ENCODE measurements around the gene LRRC4.

The LRRC4 gene

GRCh38 chr7:128017862-128018845 lies 13.1 kb downstream of the LRRC4 start:
- DNase-seq (ENCODE audit: low spot score in 2 of 2): no peak
- Histone ChIP-seq H3K4me3 (no peak overlapping the region), H3K4me1 (no peaks in the 10 kb centered on the region), H3K9me3 (no peaks in the 10 kb centered on the region), H3K27me3 (ENCODE audit: low read depth) (no peaks in the 10 kb centered on the region), H3K36me3 (replicated peaks) (no peaks in the 10 kb centered on the region)
- in situ Hi-C loops (cut with MboI; ENCODE audit: low sequenced_read_pairs): no loop called here

- in situ Hi-C loops (cut with MboI; ENCODE audit: low sequenced_read_pairs): no loop called here
- no peaks in the 10 kb centered on the region for H3K36me3 ChIP-seq (replicated peaks)
- no peak overlapping the region for H3K4me3 ChIP-seq
- H3K4me1 ChIP-seq: no peaks in the 10 kb centered on the region
- no peak for DNase-seq (ENCODE audit: low spot score in 2 of 2)
- H3K27me3 ChIP-seq (ENCODE audit: low read depth): no peaks in the 10 kb centered on the region
- no peaks in the 10 kb centered on the region for H3K9me3 ChIP-seq
Measured at GRCh38 chr7:128017460-128017859, 13.8 kb downstream of the LRRC4 start.

GRCh38 chr7:128014811-128015210 lies 16.4 kb downstream of the LRRC4 start:
- Histone ChIP-seq H3K4me1 (peaks cover 3% of the 10 kb centered on the region), H3K36me3 (replicated peaks) (no peaks in the 10 kb centered on the region), H3K9me3 (no peaks in the 10 kb centered on the region), H3K4me3 (no peak overlapping the region), H3K27me3 (ENCODE audit: low read depth) (no peaks in the 10 kb centered on the region)
- no peak for DNase-seq (ENCODE audit: low spot score in 2 of 2)
- in situ Hi-C loops (cut with MboI; ENCODE audit: low sequenced_read_pairs): no loop called here

GRCh38 chr7:128011131-128011661 lies 20.0 kb downstream of the LRRC4 start:
- H3K27me3 ChIP-seq (ENCODE audit: low read depth): no peaks in the 10 kb centered on the region
- H3K4me1 ChIP-seq: peaks cover 3% of the 10 kb centered on the region
- peak in 1 of 2 experiments; percentile 12 for DNase-seq (ENCODE audit: low spot score in 2 of 2)
- in situ Hi-C loops (cut with MboI; ENCODE audit: low sequenced_read_pairs): no loop called here
- H3K36me3 ChIP-seq (replicated peaks): no peaks in the 10 kb centered on the region
- H3K4me3 ChIP-seq: no peak overlapping the region
- H3K9me3 ChIP-seq: no peaks in the 10 kb centered on the region

DNA sequence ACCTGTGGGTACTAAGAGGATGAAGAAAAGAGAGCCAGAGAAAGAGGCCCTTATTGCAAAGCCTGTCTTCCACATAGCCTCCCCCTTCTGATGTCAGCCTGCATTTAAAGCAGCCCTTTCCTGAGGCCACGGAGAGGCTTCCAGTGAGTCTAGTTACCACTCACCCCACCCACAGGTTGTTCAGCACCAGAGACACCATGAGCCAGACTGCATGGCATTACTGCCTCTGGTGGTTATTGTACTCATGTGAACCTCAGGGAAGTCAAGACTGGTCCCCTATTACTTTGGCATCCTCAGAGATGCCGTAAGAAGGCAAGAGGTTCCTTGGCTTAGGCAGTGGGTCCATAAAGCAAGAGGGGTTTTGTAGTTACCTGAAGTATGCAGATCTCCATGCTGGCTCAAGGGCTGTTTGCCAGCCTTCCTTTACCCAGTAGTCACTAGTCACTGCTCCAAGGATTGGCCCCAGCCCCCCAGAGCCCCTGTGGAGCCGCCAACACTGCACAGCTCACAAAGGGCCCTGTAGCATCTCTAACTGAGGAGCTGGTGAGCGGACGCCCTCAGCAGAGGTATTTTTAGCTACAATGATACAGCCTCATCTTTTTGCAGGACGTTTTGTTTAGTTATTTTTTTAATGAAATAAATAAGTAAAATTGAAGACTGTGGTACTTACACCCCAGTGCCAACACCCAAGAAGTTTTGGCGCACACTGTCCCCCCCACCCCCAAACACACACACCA lies 20.7 kb downstream of the LRRC4 start:
- Histone ChIP-seq H3K9me3 (no peaks in the 10 kb centered on the region), H3K4me3 (no peak overlapping the region), H3K4me1 (peaks cover 3% of the 10 kb centered on the region), H3K27me3 (ENCODE audit: low read depth) (no peaks in the 10 kb centered on the region), H3K36me3 (replicated peaks) (no peaks in the 10 kb centered on the region)
- in situ Hi-C loops (cut with MboI; ENCODE audit: low sequenced_read_pairs): no loop called here
- DNase-seq (ENCODE audit: low spot score in 2 of 2): no peak

DNA sequence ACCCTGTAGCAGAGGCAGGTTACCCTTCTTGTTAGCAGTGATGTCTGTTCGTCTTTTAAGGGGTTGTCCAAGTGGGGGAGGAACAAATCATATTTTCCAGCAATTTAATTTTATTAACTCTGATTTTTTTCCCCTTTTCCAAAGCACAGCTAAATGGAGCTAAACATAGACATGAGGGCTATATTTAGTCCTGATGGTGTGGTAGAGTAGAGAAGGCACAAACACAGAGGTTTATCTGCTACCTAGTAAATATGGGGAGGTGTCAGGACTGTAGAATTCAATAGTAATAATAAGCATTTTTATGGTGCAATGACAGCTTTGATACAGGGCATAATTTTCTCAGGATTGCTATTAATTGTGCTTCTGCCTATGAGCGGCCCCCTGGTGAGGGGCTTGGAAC lies 22.5 kb downstream of the LRRC4 start:
- H3K4me1 ChIP-seq: peaks cover 3% of the 10 kb centered on the region
- no peaks in the 10 kb centered on the region for H3K27me3 ChIP-seq (ENCODE audit: low read depth)
- DNase-seq (ENCODE audit: low spot score in 2 of 2): no peak
- no peaks in the 10 kb centered on the region for H3K9me3 ChIP-seq
- no peak overlapping the region for H3K4me3 ChIP-seq
- H3K36me3 ChIP-seq (replicated peaks): no peaks in the 10 kb centered on the region
- in situ Hi-C loops (cut with MboI; ENCODE audit: low sequenced_read_pairs): no loop called here

- no peaks in the 10 kb centered on the region for H3K36me3 ChIP-seq (replicated peaks)
- H3K9me3 ChIP-seq: no peaks in the 10 kb centered on the region
- no peaks in the 10 kb centered on the region for H3K27me3 ChIP-seq (ENCODE audit: low read depth)
- H3K4me1 ChIP-seq: peaks cover 3% of the 10 kb centered on the region
- DNase-seq (ENCODE audit: low spot score in 2 of 2): no peak
- H3K4me3 ChIP-seq: no peak overlapping the region
- in situ Hi-C loops (cut with MboI; ENCODE audit: low sequenced_read_pairs): no loop called here
Measured at GRCh38 chr7:128008141-128008540, 23.1 kb downstream of the LRRC4 start.

- no peak for DNase-seq (ENCODE audit: low spot score in 2 of 2)
- Histone ChIP-seq H3K4me3 (no peak overlapping the region), H3K36me3 (replicated peaks) (no peaks in the 10 kb centered on the region), H3K4me1 (peaks cover 3% of the 10 kb centered on the region), H3K27me3 (ENCODE audit: low read depth) (no peaks in the 10 kb centered on the region), H3K9me3 (no peaks in the 10 kb centered on the region)
- in situ Hi-C loops (cut with MboI; ENCODE audit: low sequenced_read_pairs): no loop called here
Measured at GRCh38 chr7:128007303-128007680, 23.9 kb downstream of the LRRC4 start.

DNA sequence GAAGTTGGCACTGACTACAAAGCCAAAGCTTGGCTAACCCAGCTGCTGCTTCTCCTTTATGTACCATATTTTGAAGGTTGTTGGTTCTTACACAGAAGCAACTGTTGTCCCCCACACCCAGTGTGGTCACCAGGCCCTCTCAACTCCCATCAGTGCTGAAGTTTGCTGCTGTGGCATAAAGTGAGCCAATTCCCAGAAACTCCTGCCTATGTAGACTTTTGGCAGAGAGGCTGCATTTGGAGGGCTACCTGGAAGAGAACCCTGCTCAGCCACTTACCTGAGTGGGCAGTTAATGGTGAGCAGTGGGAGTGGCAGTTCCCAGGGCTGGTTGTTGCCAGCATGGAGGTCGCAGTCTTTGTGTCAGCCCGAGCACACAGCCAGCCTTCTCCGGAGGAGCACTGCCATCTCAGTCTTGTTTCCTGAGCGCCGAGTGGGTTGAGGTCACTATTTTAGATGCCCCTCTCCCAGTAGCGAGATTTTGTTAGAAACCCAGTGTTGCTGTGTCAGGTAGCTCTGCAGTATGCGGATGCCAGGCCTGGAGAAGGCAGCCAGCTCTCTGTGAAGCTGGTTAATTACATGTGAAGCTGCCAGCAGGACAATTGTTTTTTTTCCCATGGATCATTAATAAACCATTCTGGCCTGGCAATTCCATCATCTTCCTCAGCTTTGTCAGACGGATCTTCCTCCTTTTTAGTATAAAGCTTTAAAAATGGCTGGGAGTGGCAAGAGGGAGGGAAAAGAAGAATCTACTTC lies 24.5 kb downstream of the LRRC4 start:
- in situ Hi-C loops (cut with MboI; ENCODE audit: low sequenced_read_pairs): no loop called here
- no peaks in the 10 kb centered on the region for H3K36me3 ChIP-seq (replicated peaks)
- H3K27me3 ChIP-seq (ENCODE audit: low read depth): no peaks in the 10 kb centered on the region
- H3K9me3 ChIP-seq: no peaks in the 10 kb centered on the region
- H3K4me3 ChIP-seq: no peak overlapping the region
- peaks cover 3% of the 10 kb centered on the region for H3K4me1 ChIP-seq
- no peak for DNase-seq (ENCODE audit: low spot score in 2 of 2)

GRCh38 chr7:128005759-128006159 lies 25.5 kb downstream of the LRRC4 start:
- Histone ChIP-seq H3K27me3 (ENCODE audit: low read depth) (no peaks in the 10 kb centered on the region), H3K9me3 (no peaks in the 10 kb centered on the region), H3K4me1 (no peaks in the 10 kb centered on the region; the same call in 1 of the 2 replicates), H3K4me3 (no peak overlapping the region), H3K36me3 (replicated peaks) (no peaks in the 10 kb centered on the region; the same call in 1 of the 2 replicates)
- in situ Hi-C loops (cut with MboI; ENCODE audit: low sequenced_read_pairs): no loop called here
- DNase-seq (ENCODE audit: low spot score in 2 of 2): no peak

GRCh38 chr7:128005117-128005516 lies 26.1 kb downstream of the LRRC4 start:
- DNase-seq (ENCODE audit: low spot score in 2 of 2): no peak
- in situ Hi-C loops (cut with MboI; ENCODE audit: low sequenced_read_pairs): no loop called here
- Histone ChIP-seq H3K27me3 (ENCODE audit: low read depth) (no peaks in the 10 kb centered on the region), H3K4me1 (no peaks in the 10 kb centered on the region), H3K4me3 (no peak overlapping the region), H3K9me3 (no peaks in the 10 kb centered on the region), H3K36me3 (replicated peaks) (no peaks in the 10 kb centered on the region; the same call in 1 of the 2 replicates)

DNA sequence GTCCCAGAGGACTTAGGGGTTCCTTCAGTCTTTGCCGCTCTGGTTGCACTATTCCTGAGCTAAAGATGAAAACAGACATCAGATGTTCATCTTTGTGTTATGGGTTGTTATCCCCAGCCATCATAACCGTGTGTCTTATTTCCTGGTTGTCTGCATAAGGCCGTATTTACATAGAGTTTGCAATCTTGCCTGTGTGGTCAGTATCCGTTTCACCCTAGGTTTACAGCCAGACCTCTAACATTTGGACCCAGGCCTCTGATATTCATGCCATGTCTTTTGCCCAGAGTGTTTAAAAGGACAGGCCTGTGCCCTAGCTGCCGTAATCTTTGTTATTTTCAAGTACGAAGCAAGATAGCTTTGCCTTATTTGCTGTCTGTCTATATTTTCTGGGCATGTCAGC lies 26.6 kb downstream of the LRRC4 start:
- H3K36me3 ChIP-seq (replicated peaks): no peaks in the 10 kb centered on the region; the same call in 1 of the 2 replicates
- no peaks in the 10 kb centered on the region for H3K9me3 ChIP-seq
- H3K27me3 ChIP-seq (ENCODE audit: low read depth): no peaks in the 10 kb centered on the region
- H3K4me1 ChIP-seq: no peaks in the 10 kb centered on the region
- no peak overlapping the region for H3K4me3 ChIP-seq
- in situ Hi-C loops (cut with MboI; ENCODE audit: low sequenced_read_pairs): no loop called here
- no peak for DNase-seq (ENCODE audit: low spot score in 2 of 2)

GRCh38 chr7:128003787-128004186 lies 27.4 kb downstream of the LRRC4 start:
- H3K4me1 ChIP-seq: no peaks in the 10 kb centered on the region
- no peaks in the 10 kb centered on the region for H3K27me3 ChIP-seq (ENCODE audit: low read depth)
- no peak overlapping the region for H3K4me3 ChIP-seq
- no peaks in the 10 kb centered on the region; the same call in 1 of the 2 replicates for H3K36me3 ChIP-seq (replicated peaks)
- DNase-seq (ENCODE audit: low spot score in 2 of 2): no peak
- in situ Hi-C loops (cut with MboI; ENCODE audit: low sequenced_read_pairs): no loop called here
- H3K9me3 ChIP-seq: no peaks in the 10 kb centered on the region

Measured in HAP-1 (cell line).